Liver (tissue), 9 donors: ENCODE results near the gene SLC38A6. TPM values are rescaled to one million over a fixed set of nuclear protein-coding genes. Genes with fewer than 3 reads are reported as not detected.

Experiments used
- DNase-seq: peaks from one replicate; pipeline ENCODE4 v3.0.0-alpha.2; 2017; ENCODE audit warnings: low spot score
- H3K27ac ChIP-seq, 2 donors: one replicate each; pipeline ENCODE4 v1.7.0; 2013; ENCODE audit warnings: inconsistent platforms in 2 of 2, low read length in 2 of 2, control low read depth in 1 of 2, low read depth in 1 of 2, mild to moderate bottlenecking in 1 of 2
- H3K27me3 ChIP-seq, 4 donors: one replicate each; pipeline versions ENCODE4 v1.6.1 to v1.7.0; 2013; ENCODE audit warnings: low read length in 3 of 4, inconsistent platforms in 1 of 4, mild to moderate bottlenecking in 1 of 4, moderate library complexity in 1 of 4; ENCODE audit not compliant: control insufficient read depth in 4 of 4, insufficient read depth in 4 of 4
- H3K36me3 ChIP-seq, 4 donors: one replicate each; pipeline versions ENCODE4 v1.6.1 to v1.7.0; 2013; ENCODE audit warnings: low read length in 3 of 4, mild to moderate bottlenecking in 3 of 4, low read depth in 1 of 4, moderate library complexity in 1 of 4; ENCODE audit not compliant: control insufficient read depth in 4 of 4, insufficient read depth in 3 of 4
- H3K4me1 ChIP-seq, 4 donors: one replicate each; pipeline versions ENCODE4 v1.6.1 to v1.7.0; 2013; ENCODE audit warnings: low read length in 3 of 4, mild to moderate bottlenecking in 3 of 4, moderate library complexity in 1 of 4; ENCODE audit not compliant: control insufficient read depth in 4 of 4, insufficient read depth in 4 of 4
- H3K4me3 ChIP-seq, 3 donors: one replicate each; pipeline versions ENCODE4 v1.6.1 to v1.7.0; 2013; ENCODE audit warnings: low read length in 3 of 3, control low read depth in 1 of 3, low read depth in 1 of 3, mild to moderate bottlenecking in 1 of 3
- H3K9ac ChIP-seq, 2 donors: one replicate each; pipeline ENCODE4 v1.7.0; 2013; ENCODE audit warnings: low read length in 2 of 2, mild to moderate bottlenecking in 2 of 2, moderate library complexity in 2 of 2, control low read depth in 1 of 2, low read depth in 1 of 2
- H3K9me3 ChIP-seq, 4 donors: one replicate each; pipeline versions ENCODE4 v1.6.1 to v1.7.0; 2013; ENCODE audit warnings: low read length in 3 of 4; ENCODE audit not compliant: control insufficient read depth in 4 of 4
- EGR1 ChIP-seq, 2 donors: IDR thresholded peaks; 2 replicates each; pipeline ENCODE4 v1.6.1; 2016 to 2018; ENCODE audit warnings: antibody characterized with exemption in 2 of 2, low read depth in 2 of 2
- FOXA1 ChIP-seq: IDR thresholded peaks from 2 replicates; pipeline ENCODE4 v1.6.1; 2016; ENCODE audit warnings: antibody characterized with exemption
- FOXA2 ChIP-seq: IDR thresholded peaks from 2 replicates; pipeline ENCODE4 v1.6.1; 2016; ENCODE audit warnings: antibody characterized with exemption
- GABPA ChIP-seq, 2 donors: IDR thresholded peaks in 1 of 2; conservative IDR thresholded peaks in 1 of 2; 2 replicates each; pipeline ENCODE4 v1.6.1; 2016; ENCODE audit warnings: antibody characterized with exemption in 2 of 2, mild to moderate bottlenecking in 1 of 2, moderate library complexity in 1 of 2
- HNF4A ChIP-seq, 2 donors: conservative IDR thresholded peaks; 2 replicates each; pipeline ENCODE4 v1.6.1; 2016; ENCODE audit warnings: antibody characterized with exemption in 2 of 2, mild to moderate bottlenecking in 2 of 2
- HNF4G ChIP-seq: IDR thresholded peaks from 2 replicates; pipeline ENCODE4 v1.6.1; 2016; ENCODE audit warnings: antibody characterized with exemption
- JUND ChIP-seq, 2 donors: IDR thresholded peaks; 2 replicates each; pipeline ENCODE4 v1.6.1; 2016; ENCODE audit warnings: antibody characterized with exemption in 2 of 2
- NR2F2 ChIP-seq: IDR thresholded peaks from 2 replicates; pipeline ENCODE4 v1.6.1; 2016; ENCODE audit warnings: antibody characterized with exemption
- RAD21 ChIP-seq, 2 donors: IDR thresholded peaks; 2 replicates each; pipeline ENCODE4 v1.6.1; 2016; ENCODE audit warnings: antibody characterized with exemption in 2 of 2, mild to moderate bottlenecking in 2 of 2
- RXRA ChIP-seq, 2 donors: IDR thresholded peaks; 2 replicates each; pipeline ENCODE4 v1.6.1; 2017 to 2018; ENCODE audit warnings: antibody characterized with exemption in 2 of 2, mild to moderate bottlenecking in 1 of 2
- SP1 ChIP-seq: IDR thresholded peaks from 2 replicates; pipeline ENCODE4 v1.6.1; 2018; ENCODE audit warnings: antibody characterized with exemption, mild to moderate bottlenecking
- TAF1 ChIP-seq: conservative IDR thresholded peaks from 2 replicates; pipeline ENCODE4 v1.6.1; 2016; ENCODE audit warnings: antibody characterized with exemption, mild to moderate bottlenecking
- YY1 ChIP-seq: IDR thresholded peaks from 2 replicates; pipeline ENCODE4 v1.6.1; 2016; ENCODE audit warnings: antibody characterized with exemption, mild to moderate bottlenecking
- WGBS: extraction: QIAGEN DNeasy Blood & Tissue Kit; methylation state at CpG from one replicate; pipeline ENCODE4 v1.1.7; 2013; 5-methylcytosine and 5-hydroxymethylcytosine counted together
- polyA plus RNA-seq, 2 donors: library from polyadenylated mRNA; stranded (reverse) in 1 of 2; unstranded in 1 of 2; fragments of 200-250 nt in 1 of 2; fragments of >200 nt in 1 of 2; fragmentation: Nextera tagmentation in 1 of 2; extraction: Ambion mirVana in 1 of 2; gene quantifications; one replicate each; pipeline versions ENCODE4 v1.2.1 to v1.2.3, GENCODE V29; 2013 to 2015
- total RNA-seq, 2 donors: library from RNA; depleted of rRNA; stranded (reverse); fragments of >200 nt; gene quantifications; one replicate each; pipeline ENCODE4 v1.2.3, GENCODE V29; 2014
- TF ChIP-seq, protein P1 (sequence below): IDR thresholded peaks from 2 replicates; pipeline ENCODE4 v1.6.1; 2016; ENCODE audit warnings: antibody characterized with exemption, mild to moderate bottlenecking
- TF ChIP-seq, protein P2 (sequence below): IDR thresholded peaks from 2 replicates; pipeline ENCODE4 v1.6.1; 2016; ENCODE audit warnings: antibody characterized with exemption
- TF ChIP-seq, protein P3 (sequence below): IDR thresholded peaks from 2 replicates; pipeline ENCODE4 v1.6.1; 2016; ENCODE audit warnings: antibody characterized with exemption
- TF ChIP-seq, protein P4 (sequence below): fragments of 150-350 bp; IDR thresholded peaks from 2 replicates; pipeline ENCODE4 v1.5.1; 2017; ENCODE audit warnings: improper control_type of control experiment, low read depth, low read length; ENCODE audit not compliant: missing input control
- TF ChIP-seq, protein P5 (sequence below): IDR thresholded peaks from 2 replicates; pipeline ENCODE4 v1.6.1; 2016; ENCODE audit warnings: antibody characterized with exemption
- donor health status: healthy.
- donor health status: healthy.
- donor health status: healthy.
- donor health status: healthy.
- donor health status: healthy.

Gene SLC38A6
- total and polyA plus RNA-seq, 4 donors, result 2.6 to 10.6 (median 6.4) TPM

DNA sequence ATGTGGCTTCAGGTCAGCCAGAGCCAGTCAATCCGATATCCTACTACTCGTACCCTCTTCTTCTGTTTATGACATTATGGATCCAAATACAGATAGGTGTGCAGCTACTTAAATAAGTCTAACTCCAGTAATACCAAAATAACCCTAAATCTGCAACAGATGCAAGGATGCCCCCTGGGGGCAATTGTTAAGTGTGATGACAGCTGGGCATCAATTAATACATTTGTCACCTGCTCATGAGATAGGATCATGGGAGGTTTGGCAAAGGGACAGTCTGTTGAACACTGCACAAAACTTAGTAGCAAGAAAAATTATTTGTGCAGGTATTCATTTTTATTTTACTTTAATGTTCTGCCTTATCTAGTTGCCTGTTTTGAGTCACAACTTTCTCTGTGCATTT is 83.2 kb downstream of the SLC38A6 start:
- 96% methylated on average over 2 of the region's 2 CpGs for WGBS
- no peak overlapping the region for H3K27ac ChIP-seq
- DNase-seq, result no peak

DNA sequence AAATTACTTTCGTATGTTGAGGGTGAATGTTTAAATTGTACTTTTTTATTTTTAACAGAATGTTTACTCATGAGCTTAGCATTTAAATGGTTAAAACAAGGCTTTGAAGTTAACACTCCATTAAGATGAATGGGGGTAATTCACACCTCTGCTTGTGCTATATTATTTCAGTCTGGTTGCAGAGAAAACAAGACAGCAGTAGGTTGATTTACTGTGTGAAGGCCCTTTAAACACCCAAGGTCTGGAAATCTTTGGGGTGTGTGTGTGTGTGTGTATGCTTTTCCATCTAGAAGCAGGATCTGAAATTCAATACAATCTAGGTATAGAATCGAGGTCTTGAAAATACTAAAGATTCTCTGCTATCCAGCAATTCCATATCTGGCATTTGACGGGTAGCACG is 83.8 kb downstream of the SLC38A6 start:
- H3K27me3 ChIP-seq, result no peaks in the 10 kb centered on the region
- no peaks in the 10 kb centered on the region for H3K36me3 ChIP-seq
- H3K4me3 ChIP-seq, result no peak overlapping the region
- DNase-seq, result no peak
- no peak overlapping the region for H3K9ac ChIP-seq
- H3K4me1 ChIP-seq, result no peaks in the 10 kb centered on the region
- 98% methylated on average over 4 of the region's 4 CpGs for WGBS
- no peak overlapping the region for H3K27ac ChIP-seq
- no peaks in the 10 kb centered on the region for H3K9me3 ChIP-seq
- TF ChIP-seq, protein P1, sequence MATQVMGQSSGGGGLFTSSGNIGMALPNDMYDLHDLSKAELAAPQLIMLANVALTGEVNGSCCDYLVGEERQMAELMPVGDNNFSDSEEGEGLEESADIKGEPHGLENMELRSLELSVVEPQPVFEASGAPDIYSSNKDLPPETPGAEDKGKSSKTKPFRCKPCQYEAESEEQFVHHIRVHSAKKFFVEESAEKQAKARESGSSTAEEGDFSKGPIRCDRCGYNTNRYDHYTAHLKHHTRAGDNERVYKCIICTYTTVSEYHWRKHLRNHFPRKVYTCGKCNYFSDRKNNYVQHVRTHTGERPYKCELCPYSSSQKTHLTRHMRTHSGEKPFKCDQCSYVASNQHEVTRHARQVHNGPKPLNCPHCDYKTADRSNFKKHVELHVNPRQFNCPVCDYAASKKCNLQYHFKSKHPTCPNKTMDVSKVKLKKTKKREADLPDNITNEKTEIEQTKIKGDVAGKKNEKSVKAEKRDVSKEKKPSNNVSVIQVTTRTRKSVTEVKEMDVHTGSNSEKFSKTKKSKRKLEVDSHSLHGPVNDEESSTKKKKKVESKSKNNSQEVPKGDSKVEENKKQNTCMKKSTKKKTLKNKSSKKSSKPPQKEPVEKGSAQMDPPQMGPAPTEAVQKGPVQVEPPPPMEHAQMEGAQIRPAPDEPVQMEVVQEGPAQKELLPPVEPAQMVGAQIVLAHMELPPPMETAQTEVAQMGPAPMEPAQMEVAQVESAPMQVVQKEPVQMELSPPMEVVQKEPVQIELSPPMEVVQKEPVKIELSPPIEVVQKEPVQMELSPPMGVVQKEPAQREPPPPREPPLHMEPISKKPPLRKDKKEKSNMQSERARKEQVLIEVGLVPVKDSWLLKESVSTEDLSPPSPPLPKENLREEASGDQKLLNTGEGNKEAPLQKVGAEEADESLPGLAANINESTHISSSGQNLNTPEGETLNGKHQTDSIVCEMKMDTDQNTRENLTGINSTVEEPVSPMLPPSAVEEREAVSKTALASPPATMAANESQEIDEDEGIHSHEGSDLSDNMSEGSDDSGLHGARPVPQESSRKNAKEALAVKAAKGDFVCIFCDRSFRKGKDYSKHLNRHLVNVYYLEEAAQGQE, result no peak
- TF ChIP-seq GABPA (IDR thresholded peaks at IDR 0.05 in 1 of 2, conservative IDR thresholded peaks at IDR 0.05 in 1 of 2) (no peak), NR2F2 (no peak), TAF1 (no peak)
- TF ChIP-seq, protein P2, sequence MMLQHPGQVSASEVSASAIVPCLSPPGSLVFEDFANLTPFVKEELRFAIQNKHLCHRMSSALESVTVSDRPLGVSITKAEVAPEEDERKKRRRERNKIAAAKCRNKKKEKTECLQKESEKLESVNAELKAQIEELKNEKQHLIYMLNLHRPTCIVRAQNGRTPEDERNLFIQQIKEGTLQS, result no peak

More for the DNA sequence above, 83.2 kb downstream of the SLC38A6 start:
- H3K9me3 ChIP-seq, result no peaks in the 10 kb centered on the region
- H3K4me1 ChIP-seq, result no peaks in the 10 kb centered on the region
- H3K27me3 ChIP-seq, result no peaks in the 10 kb centered on the region
- no peaks in the 10 kb centered on the region for H3K36me3 ChIP-seq
- no peak overlapping the region for H3K9ac ChIP-seq
- no peak overlapping the region for H3K4me3 ChIP-seq
- TF ChIP-seq HNF4G (no peak), EGR1 (IDR thresholded peaks at IDR 0.05; ENCODE audit: low read depth in 2 of 2) (no peak), JUND (IDR thresholded peaks at IDR 0.05) (no peak), SP1 (no peak), TAF1 (no peak), RXRA (IDR thresholded peaks at IDR 0.05) (no peak), HNF4A (conservative IDR thresholded peaks at IDR 0.05) (no peak), FOXA1 (no peak), RAD21 (IDR thresholded peaks at IDR 0.05) (no peak), NR2F2 (no peak), FOXA2 (no peak), GABPA (IDR thresholded peaks at IDR 0.05 in 1 of 2, conservative IDR thresholded peaks at IDR 0.05 in 1 of 2) (no peak), YY1 (no peak)
- TF ChIP-seq, protein P3, sequence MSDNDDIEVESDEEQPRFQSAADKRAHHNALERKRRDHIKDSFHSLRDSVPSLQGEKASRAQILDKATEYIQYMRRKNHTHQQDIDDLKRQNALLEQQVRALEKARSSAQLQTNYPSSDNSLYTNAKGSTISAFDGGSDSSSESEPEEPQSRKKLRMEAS, result no peak
- TF ChIP-seq, protein P2, result no peak
- TF ChIP-seq, protein P4, sequence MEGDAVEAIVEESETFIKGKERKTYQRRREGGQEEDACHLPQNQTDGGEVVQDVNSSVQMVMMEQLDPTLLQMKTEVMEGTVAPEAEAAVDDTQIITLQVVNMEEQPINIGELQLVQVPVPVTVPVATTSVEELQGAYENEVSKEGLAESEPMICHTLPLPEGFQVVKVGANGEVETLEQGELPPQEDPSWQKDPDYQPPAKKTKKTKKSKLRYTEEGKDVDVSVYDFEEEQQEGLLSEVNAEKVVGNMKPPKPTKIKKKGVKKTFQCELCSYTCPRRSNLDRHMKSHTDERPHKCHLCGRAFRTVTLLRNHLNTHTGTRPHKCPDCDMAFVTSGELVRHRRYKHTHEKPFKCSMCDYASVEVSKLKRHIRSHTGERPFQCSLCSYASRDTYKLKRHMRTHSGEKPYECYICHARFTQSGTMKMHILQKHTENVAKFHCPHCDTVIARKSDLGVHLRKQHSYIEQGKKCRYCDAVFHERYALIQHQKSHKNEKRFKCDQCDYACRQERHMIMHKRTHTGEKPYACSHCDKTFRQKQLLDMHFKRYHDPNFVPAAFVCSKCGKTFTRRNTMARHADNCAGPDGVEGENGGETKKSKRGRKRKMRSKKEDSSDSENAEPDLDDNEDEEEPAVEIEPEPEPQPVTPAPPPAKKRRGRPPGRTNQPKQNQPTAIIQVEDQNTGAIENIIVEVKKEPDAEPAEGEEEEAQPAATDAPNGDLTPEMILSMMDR, result no peak
- TF ChIP-seq, protein P5, sequence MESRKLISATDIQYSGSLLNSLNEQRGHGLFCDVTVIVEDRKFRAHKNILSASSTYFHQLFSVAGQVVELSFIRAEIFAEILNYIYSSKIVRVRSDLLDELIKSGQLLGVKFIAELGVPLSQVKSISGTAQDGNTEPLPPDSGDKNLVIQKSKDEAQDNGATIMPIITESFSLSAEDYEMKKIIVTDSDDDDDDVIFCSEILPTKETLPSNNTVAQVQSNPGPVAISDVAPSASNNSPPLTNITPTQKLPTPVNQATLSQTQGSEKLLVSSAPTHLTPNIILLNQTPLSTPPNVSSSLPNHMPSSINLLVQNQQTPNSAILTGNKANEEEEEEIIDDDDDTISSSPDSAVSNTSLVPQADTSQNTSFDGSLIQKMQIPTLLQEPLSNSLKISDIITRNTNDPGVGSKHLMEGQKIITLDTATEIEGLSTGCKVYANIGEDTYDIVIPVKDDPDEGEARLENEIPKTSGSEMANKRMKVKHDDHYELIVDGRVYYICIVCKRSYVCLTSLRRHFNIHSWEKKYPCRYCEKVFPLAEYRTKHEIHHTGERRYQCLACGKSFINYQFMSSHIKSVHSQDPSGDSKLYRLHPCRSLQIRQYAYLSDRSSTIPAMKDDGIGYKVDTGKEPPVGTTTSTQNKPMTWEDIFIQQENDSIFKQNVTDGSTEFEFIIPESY, result no peak
- TF ChIP-seq, protein P1, result no peak
